Measurements from ENCODE around the gene SATB2.

The SATB2 gene

GRCh38 chr2:199395311-199395710 is 62.4 kb downstream of the SATB2 start:
- DNase-seq = no peak

- no peak for DNase-seq
Measured at GRCh38 chr2:199392363-199392762, 65.4 kb downstream of the SATB2 start.

- no peak for DNase-seq
Measured at GRCh38 chr2:199388728-199389268, 68.9 kb downstream of the SATB2 start.

- DNase-seq = no peak
Measured at GRCh38 chr2:199384043-199384442, 73.7 kb downstream of the SATB2 start.

- no peak for DNase-seq
Measured at GRCh38 chr2:199383021-199383420, 74.7 kb downstream of the SATB2 start.

GRCh38 chr2:199382091-199382490 is 75.6 kb downstream of the SATB2 start:
- DNase-seq = no peak

GRCh38 chr2:199381531-199381930 is 76.2 kb downstream of the SATB2 start:
- no peak for DNase-seq

GRCh38 chr2:199378948-199379650 is 78.6 kb downstream of the SATB2 start:
- no peak for DNase-seq

- DNase-seq = no peak
Measured at GRCh38 chr2:199370150-199370780, 87.5 kb downstream of the SATB2 start.

GRCh38 chr2:199366406-199366805 is 91.3 kb downstream of the SATB2 start:
- DNase-seq = no peak

GRCh38 chr2:199364153-199364552 is 93.6 kb downstream of the SATB2 start:
- no peak for DNase-seq

GRCh38 chr2:199356412-199356811 is 101.3 kb downstream of the SATB2 start:
- DNase-seq = no peak

GRCh38 chr2:199348871-199349270 is 108.9 kb downstream of the SATB2 start:
- DNase-seq = no peak

GRCh38 chr2:199344012-199344411 is 113.7 kb downstream of the SATB2 start:
- DNase-seq = no peak

GRCh38 chr2:199342334-199342733 is 115.4 kb downstream of the SATB2 start:
- no peak for DNase-seq

GRCh38 chr2:199341123-199341522 is 116.6 kb downstream of the SATB2 start:
- DNase-seq = no peak

GRCh38 chr2:199339891-199340605 is 117.7 kb downstream of the SATB2 start:
- no peak for DNase-seq

- DNase-seq = no peak
Measured at GRCh38 chr2:199336546-199336945, 121.2 kb downstream of the SATB2 start.

GRCh38 chr2:199335502-199335901 is 122.2 kb downstream of the SATB2 start:
- DNase-seq = no peak

GRCh38 chr2:199329466-199329865 is 128.3 kb downstream of the SATB2 start:
- DNase-seq = no peak

- no peak for DNase-seq
Measured at GRCh38 chr2:199329031-199329430, 128.7 kb downstream of the SATB2 start.

GRCh38 chr2:199325881-199326280 is 131.9 kb downstream of the SATB2 start:
- DNase-seq = no peak

- no peak for DNase-seq
Measured at GRCh38 chr2:199322151-199322550, 135.6 kb downstream of the SATB2 start.

- DNase-seq = no peak
Measured at GRCh38 chr2:199317646-199318045, 140.1 kb downstream of the SATB2 start.

Measured in eye (tissue), 1 donor.